GM18511 (cell line): ENCODE measurements around the gene PCBP3.
"Not testable (repeated sequence)": the region's sequence is repeated elsewhere in the genome, so short reads cannot be mapped to it uniquely, and the experiment has no call there.

ENCODE experiments used
- ATAC-seq: cut with Tn5 transposase; IDR thresholded peaks from one replicate; pipeline ENCODE4 v1.9.1; 2021; ENCODE audit warnings: mild to moderate bottlenecking, moderate library complexity; ENCODE audit not compliant: unreplicated experiment

The PCBP3 gene

GRCh38 chr21:45662623-45663245 is 19.2 kb downstream of the PCBP3 start:
- ATAC-seq = not testable (repeated sequence)

- no peak for ATAC-seq
Measured at GRCh38 chr21:45669382-45669781, 25.9 kb downstream of the PCBP3 start.

GRCh38 chr21:45670731-45671130 is 27.2 kb downstream of the PCBP3 start:
- ATAC-seq = no peak

- not testable (repeated sequence) for ATAC-seq
Measured at GRCh38 chr21:45678790-45679189, 35.3 kb downstream of the PCBP3 start.

- ATAC-seq = no peak
Measured at GRCh38 chr21:45680215-45680614, 36.7 kb downstream of the PCBP3 start.

GRCh38 chr21:45695086-45695485 is 51.6 kb downstream of the PCBP3 start:
- no peak for ATAC-seq

GRCh38 chr21:45698493-45699184 is 55.1 kb downstream of the PCBP3 start:
- no peak for ATAC-seq

- ATAC-seq = no peak
Measured at GRCh38 chr21:45699251-45699942, 55.9 kb downstream of the PCBP3 start.

- no peak for ATAC-seq
Measured at GRCh38 chr21:45699966-45700365, 56.4 kb downstream of the PCBP3 start.

GRCh38 chr21:45700461-45700860 is 56.9 kb downstream of the PCBP3 start:
- no peak for ATAC-seq

GRCh38 chr21:45704311-45705108 is 61.0 kb downstream of the PCBP3 start:
- no peak for ATAC-seq

GRCh38 chr21:45706299-45706698 is 62.8 kb downstream of the PCBP3 start:
- no peak for ATAC-seq

- ATAC-seq = no peak
Measured at GRCh38 chr21:45709173-45709572, 65.6 kb downstream of the PCBP3 start.

GRCh38 chr21:45709696-45710268 is 66.3 kb downstream of the PCBP3 start:
- ATAC-seq = no peak

GRCh38 chr21:45710306-45710705 is 66.8 kb downstream of the PCBP3 start:
- ATAC-seq = not testable (repeated sequence)

GRCh38 chr21:45713613-45714012 is 70.1 kb downstream of the PCBP3 start:
- ATAC-seq = no peak

GRCh38 chr21:45715441-45715840 is 71.9 kb downstream of the PCBP3 start:
- ATAC-seq = no peak

- ATAC-seq = no peak
Measured at GRCh38 chr21:45718413-45718812, 74.9 kb downstream of the PCBP3 start.

- no peak for ATAC-seq
Measured at GRCh38 chr21:45719177-45719802, 75.8 kb downstream of the PCBP3 start.

GRCh38 chr21:45720204-45720603 is 76.7 kb downstream of the PCBP3 start:
- not testable (repeated sequence) for ATAC-seq
